IMR-90 (cell line): ENCODE results near the gene GPC6. TPM values are rescaled to one million over a fixed set of nuclear protein-coding genes. Genes with fewer than 3 reads are reported as not detected.

Source experiments
- ATAC-seq: fragments of 200-7000 bp; cut with Tn5 transposase; 2 replicates; pipeline ENCODE4 v1.9.1; 2020; ENCODE audit warnings: low read depth, mild to moderate bottlenecking, moderate library complexity
- BruUV-seq: library from RNA; stranded (reverse); fragments of 400-500 nt; replicated peaks from 2 replicates; lab custom pipeline; 2021; lab: Mats Ljungman, UMichigan
- CTCF ChIA-PET: fragments of 300-600 bp; formaldehyde crosslinking; extraction: SDS; loops from one replicate; lab custom pipeline; 2021; ENCODE audit warnings: antibody characterized with exemption; lab: Yijun Ruan, JAX
- POLR2A ChIA-PET: fragments of 300-600 bp; sonication (Branson Sonifier 250); formaldehyde crosslinking; loops from one replicate; lab custom pipeline; 2022; ENCODE audit warnings: antibody characterized with exemption; ENCODE audit not compliant: unreplicated experiment; lab: Charles Lee
- DNase-seq: peaks from one replicate; pipeline ENCODE4 v3.0.0; 2013
- H2AFZ ChIP-seq: replicated peaks from 2 replicates; pipeline ENCODE3; 2013; ENCODE audit warnings: low read length, mild to moderate bottlenecking; ENCODE audit not compliant: poor library complexity
- H2AK5ac ChIP-seq: 2 replicates; pipeline ENCODE4 v1.6.1; 2013; ENCODE audit warnings: low read depth, low read length, inconsistent platforms
- H2AK9ac ChIP-seq: replicated peaks from 2 replicates; pipeline ENCODE3; 2013; ENCODE audit warnings: mild to moderate bottlenecking, low read depth, low read length, moderate library complexity; ENCODE audit not compliant: poor library complexity
- H2BK120ac ChIP-seq: 2 replicates; pipeline ENCODE4 v1.6.1; 2013; ENCODE audit warnings: low read depth, low read length, inconsistent platforms
- H2BK15ac ChIP-seq: 3 replicates; pipeline ENCODE4 v1.6.1; 2013; ENCODE audit warnings: low read depth, low read length, inconsistent platforms
- H2BK20ac ChIP-seq: 2 replicates; pipeline ENCODE4 v1.6.1; 2013; ENCODE audit warnings: low read depth, mild to moderate bottlenecking, inconsistent platforms, low read length, moderate library complexity
- H2BK5ac ChIP-seq: 2 replicates; pipeline ENCODE4 v1.6.1; 2013; ENCODE audit warnings: mild to moderate bottlenecking, low read depth, low read length, inconsistent platforms; ENCODE audit not compliant: poor library complexity, severe bottlenecking
- H3K14ac ChIP-seq: replicated peaks from 2 replicates; pipeline ENCODE4 v1.6.1; 2013; ENCODE audit warnings: low read depth, low read length, inconsistent platforms
- H3K18ac ChIP-seq: 2 replicates; pipeline ENCODE4 v1.6.1; 2013; ENCODE audit warnings: low read depth, low read length, control low read depth
- H3K23ac ChIP-seq: 2 replicates; pipeline ENCODE4 v1.6.1; 2013; ENCODE audit warnings: low read depth, low read length, inconsistent platforms
- H3K27ac ChIP-seq: 2 replicates; pipeline ENCODE4 v1.5.1; 2013; ENCODE audit warnings: mild to moderate bottlenecking, control low read depth, low read length; ENCODE audit not compliant: insufficient read depth
- H3K27me3 ChIP-seq: 2 replicates; pipeline ENCODE4 v1.6.1; 2013; ENCODE audit warnings: low read length; ENCODE audit not compliant: control insufficient read depth, insufficient read depth
- H3K36me3 ChIP-seq: 2 replicates; pipeline ENCODE4 v1.6.1; 2013; ENCODE audit warnings: low read length, mixed read lengths; ENCODE audit not compliant: control insufficient read depth, insufficient read depth
- H3K4ac ChIP-seq: 2 replicates; pipeline ENCODE4 v1.6.1; 2013; ENCODE audit warnings: low read depth, low read length, inconsistent platforms
- H3K4me1 ChIP-seq: 2 replicates; pipeline ENCODE4 v1.6.1; 2013; ENCODE audit warnings: low read length, mixed read lengths; ENCODE audit not compliant: control insufficient read depth, insufficient read depth
- H3K4me2 ChIP-seq: 2 replicates; pipeline ENCODE4 v1.6.1; 2013; ENCODE audit warnings: low read depth, mild to moderate bottlenecking, control low read depth, low read length, moderate library complexity
- H3K4me3 ChIP-seq: 2 replicates; pipeline ENCODE4 v1.5.1; 2013; ENCODE audit warnings: low read depth, mild to moderate bottlenecking, control low read depth, low read length, moderate library complexity; ENCODE audit not compliant: insufficient read depth
- H3K56ac ChIP-seq: 2 replicates; pipeline ENCODE4 v1.6.1; 2013; ENCODE audit warnings: low read length, inconsistent platforms; ENCODE audit not compliant: insufficient read depth; ENCODE audit errors: extremely low read depth
- H3K79me1 ChIP-seq, 2 experiments: 2 replicates each; pipeline ENCODE4 v1.6.1; 2013; ENCODE audit warnings: low read length in 2 of 2, inconsistent platforms in 1 of 2, low read depth in 1 of 2
- H3K9ac ChIP-seq: 2 replicates; pipeline ENCODE4 v1.6.1; 2013; ENCODE audit warnings: low read depth, low read length, control low read depth
- H3K9me1 ChIP-seq: 2 replicates; pipeline ENCODE4 v1.6.1; 2013; ENCODE audit warnings: low read length, inconsistent platforms; ENCODE audit not compliant: insufficient read depth
- H3K9me3 ChIP-seq: 2 replicates; pipeline ENCODE4 v1.6.1; 2013; ENCODE audit warnings: low read length; ENCODE audit not compliant: control insufficient read depth, insufficient read depth
- H4K20me1 ChIP-seq: 2 replicates; pipeline ENCODE4 v1.6.1; 2013; ENCODE audit warnings: low read length, inconsistent platforms; ENCODE audit not compliant: insufficient read depth
- H4K5ac ChIP-seq: 2 replicates; pipeline ENCODE4 v1.6.1; 2013; ENCODE audit warnings: mild to moderate bottlenecking, low read depth, low read length, control low read depth
- H4K8ac ChIP-seq, 2 experiments: 2 replicates each; pipeline ENCODE4 v1.6.1; 2013; ENCODE audit warnings: low read depth in 2 of 2, low read length in 2 of 2, control low read depth in 1 of 2, inconsistent platforms in 1 of 2
- H4K91ac ChIP-seq: 2 replicates; pipeline ENCODE4 v1.6.1; 2013; ENCODE audit warnings: low read depth, low read length, inconsistent platforms; ENCODE audit not compliant: insufficient read depth
- BHLHE40 ChIP-seq: fragments of 150-350 bp; IDR thresholded peaks from 2 replicates; pipeline ENCODE4 v1.6.1; 2016; ENCODE audit warnings: mild to moderate bottlenecking, low read depth, low read length
- CEBPB ChIP-seq: IDR thresholded peaks from 2 replicates; pipeline ENCODE4 v1.6.1; 2012; ENCODE audit warnings: low read depth, low read length, improper control_type of control experiment
- CHD1 ChIP-seq: IDR thresholded peaks from 2 replicates; pipeline ENCODE4 v1.6.1; 2012; ENCODE audit warnings: low read depth, low read length, improper control_type of control experiment
- FOS ChIP-seq: fragments of 150-350 bp; IDR thresholded peaks from 2 replicates; pipeline ENCODE4 v1.6.1; 2016; ENCODE audit warnings: low read depth, low read length
- MXI1 ChIP-seq: IDR thresholded peaks from 2 replicates; pipeline ENCODE4 v1.6.1; 2012; ENCODE audit warnings: low read depth, mild to moderate bottlenecking, low read length, moderate library complexity, borderline replicate concordance
- NFE2L2 ChIP-seq: fragments of 150-350 bp; IDR thresholded peaks from 2 replicates; pipeline ENCODE4 v1.6.1; 2016; ENCODE audit warnings: low read depth, mild to moderate bottlenecking, low read length
- POLR2A ChIP-seq: IDR thresholded peaks from 2 replicates; pipeline ENCODE4 v1.6.1; 2012; ENCODE audit warnings: mild to moderate bottlenecking, low read depth, low read length
- RAD21 ChIP-seq: IDR thresholded peaks from 2 replicates; pipeline ENCODE4 v1.6.1; 2012; ENCODE audit warnings: low read length, improper control_type of control experiment
- RFX5 ChIP-seq: IDR thresholded peaks from 2 replicates; pipeline ENCODE4 v1.8.0; 2012; ENCODE audit warnings: low read depth, mild to moderate bottlenecking, low read length, moderate library complexity
- SMC3 ChIP-seq: fragments of 150-350 bp; IDR thresholded peaks from 2 replicates; pipeline ENCODE4 v1.6.1; 2016; ENCODE audit warnings: low read depth, mild to moderate bottlenecking, antibody characterized with exemption, low read length, moderate library complexity
- WGBS, 2 experiments: methylation state at CpG; one replicate each; pipeline versions ENCODE4 v1.1.5 to v1.1.7; 2013; ENCODE audit warnings: missing lambda C conversion rate in 2 of 2; ENCODE audit not compliant: insufficient read length in 1 of 2; ENCODE audit errors: extremely low coverage in 2 of 2; 5-methylcytosine and 5-hydroxymethylcytosine counted together
- dilution Hi-C: fragments of 300-500 bp; cut with HindIII; formaldehyde crosslinking; loops from one replicate; pipeline ENCODE4 v1.14.3; 2018; ENCODE audit warnings: low sequenced_read_pairs; ENCODE audit not compliant: unreplicated experiment
- in situ Hi-C: fragments of 300-500 bp; cut with MboI; formaldehyde crosslinking; loops from 3 replicates; pipeline ENCODE4 v1.14.3; 2019; ENCODE audit warnings: low sequenced_read_pairs, inconsistent platforms, mixed read lengths
- intact Hi-C: fragments of 100-400 bp; cut with micrococcal nuclease; formaldehyde crosslinking; loops from 2 replicates; pipeline ENCODE4 v1.10.0; 2022
- polyA plus RNA-seq, 3 experiments: library from polyadenylated mRNA; depleted of rRNA; stranded (reverse); fragments of >200 nt; gene quantifications; 2 replicates each; pipeline ENCODE4 v1.2.3, GENCODE V29; 2012; ENCODE audit warnings: low replicate concordance in 1 of 3
- total RNA-seq: library from RNA; depleted of rRNA; stranded (reverse); fragments of >200 nt; gene quantifications from 2 replicates; pipeline ENCODE4 v1.2.3, GENCODE V29; 2012
- TF ChIP-seq, protein P1 (sequence below): conservative IDR thresholded peaks from 2 replicates; pipeline ENCODE4 v1.5.1; 2012; ENCODE audit warnings: mild to moderate bottlenecking, low read depth, low read length, improper control_type of control experiment
- TF ChIP-seq, protein P2 (sequence below): fragments of 150-350 bp; IDR thresholded peaks from 2 replicates; pipeline ENCODE4 v1.6.1; 2017; ENCODE audit warnings: mild to moderate bottlenecking, antibody characterized with exemption, low read length, low read depth

GPC6 gene
- total and polyA plus RNA-seq, 2 of the 4 experiments (the other 2 are of a cell fraction) = 14.9 to 39.4 TPM

DNA sequence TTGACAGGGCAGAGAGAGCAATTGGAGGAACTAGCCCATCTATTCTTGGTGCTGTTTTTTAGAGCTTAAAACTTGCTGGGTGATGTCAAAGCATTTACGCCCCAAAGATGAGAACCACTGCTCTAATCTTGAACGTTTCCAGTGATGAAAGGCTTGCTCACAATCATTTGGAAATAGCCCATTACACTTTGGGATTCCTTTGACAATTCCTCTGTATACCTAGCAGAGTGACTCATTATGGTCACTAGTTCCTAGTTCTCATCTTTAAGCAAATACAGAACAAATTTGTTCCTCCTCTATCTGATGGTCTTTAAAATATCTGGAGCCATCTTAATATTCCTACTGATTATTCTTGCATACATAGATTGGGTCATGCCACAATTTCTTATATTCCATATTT, 112.3 kb downstream of the GPC6 start:
- H3K4me3 ChIP-seq = no peak overlapping the region
- dilution Hi-C loops = no loop called here
- H4K8ac ChIP-seq = no peak overlapping the region
- H3K23ac ChIP-seq = no peak overlapping the region
- CTCF ChIA-PET = no interaction called here
- no peaks in the 10 kb centered on the region for H3K4me1 ChIP-seq
- BruUV-seq = no TSS peak
- H2AK9ac ChIP-seq = no peak overlapping the region
- H3K27ac ChIP-seq = no peak overlapping the region
- intact Hi-C loops = no loop called here
- no peaks in the 10 kb centered on the region for H3K36me3 ChIP-seq
- no peak overlapping the region for H2AK5ac ChIP-seq
- H3K9me1 ChIP-seq = no peaks in the 10 kb centered on the region
- no peaks in the 10 kb centered on the region; the same call in 1 of the 2 replicates for H4K20me1 ChIP-seq
- peaks cover 3 to 6% of the 10 kb centered on the region in 2 experiments; a peak in 2 of 4 replicates for H3K79me1 ChIP-seq
- no peak overlapping the region for H3K4me2 ChIP-seq
- H2BK120ac ChIP-seq = no peak overlapping the region
- no peak for TF ChIP-seq POLR2A
- TF ChIP-seq, protein P1, sequence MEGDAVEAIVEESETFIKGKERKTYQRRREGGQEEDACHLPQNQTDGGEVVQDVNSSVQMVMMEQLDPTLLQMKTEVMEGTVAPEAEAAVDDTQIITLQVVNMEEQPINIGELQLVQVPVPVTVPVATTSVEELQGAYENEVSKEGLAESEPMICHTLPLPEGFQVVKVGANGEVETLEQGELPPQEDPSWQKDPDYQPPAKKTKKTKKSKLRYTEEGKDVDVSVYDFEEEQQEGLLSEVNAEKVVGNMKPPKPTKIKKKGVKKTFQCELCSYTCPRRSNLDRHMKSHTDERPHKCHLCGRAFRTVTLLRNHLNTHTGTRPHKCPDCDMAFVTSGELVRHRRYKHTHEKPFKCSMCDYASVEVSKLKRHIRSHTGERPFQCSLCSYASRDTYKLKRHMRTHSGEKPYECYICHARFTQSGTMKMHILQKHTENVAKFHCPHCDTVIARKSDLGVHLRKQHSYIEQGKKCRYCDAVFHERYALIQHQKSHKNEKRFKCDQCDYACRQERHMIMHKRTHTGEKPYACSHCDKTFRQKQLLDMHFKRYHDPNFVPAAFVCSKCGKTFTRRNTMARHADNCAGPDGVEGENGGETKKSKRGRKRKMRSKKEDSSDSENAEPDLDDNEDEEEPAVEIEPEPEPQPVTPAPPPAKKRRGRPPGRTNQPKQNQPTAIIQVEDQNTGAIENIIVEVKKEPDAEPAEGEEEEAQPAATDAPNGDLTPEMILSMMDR = no peak
- no peak for TF ChIP-seq SMC3
- TF ChIP-seq MXI1 = no peak
- TF ChIP-seq RAD21 = no peak
- TF ChIP-seq FOS = no peak
- TF ChIP-seq RFX5 = no peak
- TF ChIP-seq BHLHE40 = no peak
- TF ChIP-seq CHD1 = no peak
- TF ChIP-seq CEBPB = no peak
- no peak for TF ChIP-seq NFE2L2
- TF ChIP-seq, protein P2, sequence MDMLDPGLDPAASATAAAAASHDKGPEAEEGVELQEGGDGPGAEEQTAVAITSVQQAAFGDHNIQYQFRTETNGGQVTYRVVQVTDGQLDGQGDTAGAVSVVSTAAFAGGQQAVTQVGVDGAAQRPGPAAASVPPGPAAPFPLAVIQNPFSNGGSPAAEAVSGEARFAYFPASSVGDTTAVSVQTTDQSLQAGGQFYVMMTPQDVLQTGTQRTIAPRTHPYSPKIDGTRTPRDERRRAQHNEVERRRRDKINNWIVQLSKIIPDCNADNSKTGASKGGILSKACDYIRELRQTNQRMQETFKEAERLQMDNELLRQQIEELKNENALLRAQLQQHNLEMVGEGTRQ = no peak
- no peak overlapping the region for H3K56ac ChIP-seq
- H3K4ac ChIP-seq = no peak overlapping the region
- no peak overlapping the region for H2AFZ ChIP-seq
- no peaks in the 10 kb centered on the region for H3K9me3 ChIP-seq
- ATAC-seq = peak; percentile 21; the same call in 1 of the 2 replicates
- in situ Hi-C loops = no loop called here
- H2BK20ac ChIP-seq = no peak overlapping the region
- 80% methylated on average over 2 of the region's 2 CpGs; no CpG with 5 or more reads in 1 of the 2 experiments for WGBS, 2 experiments
- peak; percentile 49 for DNase-seq
- POLR2A ChIA-PET = no interaction called here
- no peak overlapping the region for H2BK15ac ChIP-seq
- no peak overlapping the region for H3K9ac ChIP-seq
- H4K5ac ChIP-seq = no peak overlapping the region
- no peak overlapping the region for H3K18ac ChIP-seq
- H4K91ac ChIP-seq = no peak overlapping the region
- no peak overlapping the region for H3K14ac ChIP-seq
- no peak overlapping the region for H2BK5ac ChIP-seq
- H3K27me3 ChIP-seq = no peaks in the 10 kb centered on the region
